ENCODE measurements around the gene ZNF618. TPM values are rescaled to one million over a fixed set of nuclear protein-coding genes. Genes with fewer than 3 reads are reported as not detected.

ZNF618 gene
- total RNA-seq, 1 donor from 2014 or later = 3.9 TPM

DNA sequence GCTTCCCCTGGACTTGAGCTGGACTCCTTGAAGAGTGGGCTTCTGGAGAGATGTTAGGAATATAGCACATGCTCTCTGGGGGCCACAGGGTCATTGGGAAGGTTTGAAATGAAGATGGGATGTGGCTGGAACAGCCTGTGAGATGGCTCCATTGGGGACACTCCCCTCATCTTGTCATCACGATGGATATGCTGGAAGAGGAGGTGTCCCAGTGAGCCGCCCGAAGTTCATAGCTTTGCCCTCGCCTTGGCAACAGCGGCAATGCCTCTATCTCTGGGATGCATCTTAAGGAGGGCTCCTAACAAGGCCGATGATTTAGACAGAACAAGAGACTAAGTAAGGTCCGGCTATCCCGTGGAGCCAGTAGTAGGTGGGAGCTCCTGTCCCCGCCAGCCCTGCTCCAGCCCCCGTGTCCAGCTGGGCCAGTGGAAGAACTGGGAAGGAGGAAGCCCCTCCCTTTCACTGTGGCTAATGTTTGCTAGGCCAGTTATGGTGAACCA lies 178.1 kb downstream of the ZNF618 start:
- H3K4me3 ChIP-seq (ENCODE audit: low read depth, low read length) = no peak overlapping the region
- DNase-seq (ENCODE audit: low read depth) = no peak
- TF ChIP-seq CTCF (conservative IDR thresholded peaks at IDR 0.05; ENCODE audit: low read depth, low read length) = no peak

GRCh38 chr9:114055061-114055460 lies 179.0 kb downstream of the ZNF618 start:
- no peak for TF ChIP-seq CTCF (conservative IDR thresholded peaks at IDR 0.05; ENCODE audit: low read depth, low read length)
- no peak for DNase-seq (ENCODE audit: low read depth)
- H3K4me3 ChIP-seq (ENCODE audit: low read depth, low read length) = no peak overlapping the region

DNA sequence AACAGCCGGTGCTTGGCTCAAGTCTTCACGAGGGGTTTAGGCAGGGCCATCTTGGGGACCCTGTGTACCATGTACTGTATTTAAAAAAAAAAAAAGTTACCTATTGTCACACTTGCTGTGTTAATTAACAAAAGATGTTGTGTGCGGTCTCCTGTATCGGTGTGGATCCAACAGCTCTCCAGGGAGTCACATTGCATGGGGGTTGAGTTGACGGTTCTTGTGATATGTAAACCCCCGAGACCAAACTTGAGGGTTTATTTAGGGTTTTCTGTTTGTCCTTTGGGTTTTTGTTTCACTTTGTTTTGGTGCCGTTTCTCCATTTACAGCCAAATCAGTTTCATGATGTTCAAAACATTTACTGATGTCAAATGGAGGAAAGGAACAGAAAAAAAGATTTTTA lies 179.8 kb downstream of the ZNF618 start:
- DNase-seq (ENCODE audit: low read depth) = no peak
- TF ChIP-seq CTCF (conservative IDR thresholded peaks at IDR 0.05; ENCODE audit: low read depth, low read length) = no peak
- no peak overlapping the region for H3K4me3 ChIP-seq (ENCODE audit: low read depth, low read length)

DNA sequence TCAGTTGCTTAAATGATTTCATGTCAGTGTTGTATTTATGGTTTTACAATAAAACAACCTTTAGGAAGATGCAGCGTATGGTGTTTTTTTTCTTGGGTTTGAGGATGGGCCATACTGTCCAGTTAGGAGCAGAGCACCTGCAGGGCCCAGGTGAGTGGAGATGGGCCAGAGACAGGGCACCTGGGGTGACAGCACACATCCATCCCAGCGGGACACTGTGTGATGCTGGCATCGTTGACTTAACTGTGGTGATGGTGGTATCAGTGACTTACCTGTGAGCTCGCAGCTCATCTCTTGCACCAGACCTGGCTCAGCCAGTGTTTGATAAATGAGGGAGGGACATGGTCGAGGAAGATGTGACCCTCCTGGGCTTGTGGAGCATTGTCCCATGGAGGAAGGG lies 180.4 kb downstream of the ZNF618 start:
- no peak overlapping the region for H3K4me3 ChIP-seq (ENCODE audit: low read depth, low read length)
- no peak for TF ChIP-seq CTCF (conservative IDR thresholded peaks at IDR 0.05; ENCODE audit: low read depth, low read length)
- DNase-seq (ENCODE audit: low read depth) = no peak

DNA sequence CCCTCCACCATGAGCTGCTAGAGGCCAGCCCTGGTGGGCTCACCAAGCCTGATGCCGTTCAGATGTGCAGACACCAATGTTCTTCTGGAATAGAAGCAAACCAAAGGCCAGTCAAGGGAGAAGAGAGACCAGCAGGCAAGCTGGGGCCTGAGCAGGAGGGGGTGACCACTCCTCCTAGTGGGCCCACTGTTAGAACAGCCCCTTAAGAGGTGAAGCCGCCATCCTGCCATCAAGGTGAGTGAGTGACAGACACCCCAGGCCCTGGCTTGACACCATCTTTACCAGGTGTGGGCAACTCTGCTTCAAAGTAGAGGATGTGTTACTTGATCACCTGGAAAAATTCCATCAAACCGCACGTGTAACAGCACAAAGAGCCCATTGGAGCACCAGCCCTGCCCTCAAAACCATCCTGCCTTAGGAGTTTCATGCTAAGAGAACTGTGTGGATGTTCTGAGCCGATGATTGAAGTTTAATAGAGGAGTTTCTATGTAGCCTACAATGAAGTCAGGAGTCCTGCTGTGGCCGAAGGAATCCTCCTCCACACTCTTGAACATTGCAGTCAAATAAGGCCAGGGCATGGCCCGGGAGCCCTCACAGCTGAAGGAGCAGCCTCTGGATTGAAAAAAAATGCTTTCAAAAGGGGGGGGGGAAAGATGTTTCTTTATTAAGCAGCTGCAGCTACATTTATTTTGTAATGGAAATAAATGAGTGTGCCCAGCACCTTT lies 181.2 kb downstream of the ZNF618 start:
- TF ChIP-seq CTCF (conservative IDR thresholded peaks at IDR 0.05; ENCODE audit: low read depth, low read length) = no peak
- no peak for DNase-seq (ENCODE audit: low read depth)

GRCh38 chr9:114058688-114059046 lies 182.6 kb downstream of the ZNF618 start:
- no peak overlapping the region for H3K4me3 ChIP-seq (ENCODE audit: low read depth, low read length)
- DNase-seq (ENCODE audit: low read depth) = no peak
- no peak for TF ChIP-seq CTCF (conservative IDR thresholded peaks at IDR 0.05; ENCODE audit: low read depth, low read length)

More for the DNA sequence above, 181.2 kb downstream of the ZNF618 start:
- no peak overlapping the region for H3K4me3 ChIP-seq (ENCODE audit: low read depth, low read length)

All from epithelial cell of proximal tubule (primary cell).